Spleen (tissue), 11 donors: Measurements from ENCODE around the gene ADCK1. TPM values are rescaled to one million over a fixed set of nuclear protein-coding genes. Genes with fewer than 3 reads are reported as not detected.
A peak's percentile ranks its signal among the peaks of the same experiment; 100 is the strongest.

ENCODE experiments used
- DNase-seq: peaks from one replicate; pipeline ENCODE4 v3.0.0-alpha.2; 2020
- H3K27ac ChIP-seq, 8 donors: fragments of 200-600 bp; sonication (generic) in 7 of 8; 1 replicate in 4 of 8; 2 replicates in 4 of 8; pipeline versions ENCODE4 v1.5.0 to v1.8.0; 2016 to 2021; ENCODE audit warnings: inconsistent platforms in 4 of 8, mild to moderate bottlenecking in 4 of 8, moderate library complexity in 1 of 8
- H3K27me3 ChIP-seq, 7 donors: fragments of 200-600 bp; sonication (generic) in 6 of 7; replicated peaks in 1 of 7; 1 replicate in 4 of 7; 2 replicates in 3 of 7; pipeline versions ENCODE4 v1.5.0 to v1.8.0; 2016 to 2021; ENCODE audit warnings: inconsistent platforms in 3 of 7, mild to moderate bottlenecking in 1 of 7
- H3K36me3 ChIP-seq, 6 donors: fragments of 200-600 bp; sonication (generic) in 5 of 6; 1 replicate in 4 of 6; 2 replicates in 2 of 6; pipeline versions ENCODE4 v1.5.0 to v1.8.0; 2016 to 2021; ENCODE audit warnings: inconsistent platforms in 2 of 6
- H3K4me1 ChIP-seq, 6 donors: fragments of 200-600 bp; sonication (generic) in 5 of 6; 1 replicate in 3 of 6; 2 replicates in 3 of 6; pipeline versions ENCODE4 v1.5.0 to v1.8.0; 2016 to 2021; ENCODE audit warnings: inconsistent platforms in 3 of 6
- H3K4me3 ChIP-seq, 8 donors: fragments of 200-600 bp; sonication (generic) in 7 of 8; 1 replicate in 4 of 8; 2 replicates in 4 of 8; pipeline versions ENCODE4 v1.5.0 to v1.8.0; 2016 to 2021; ENCODE audit warnings: inconsistent platforms in 4 of 8, mild to moderate bottlenecking in 4 of 8, moderate library complexity in 2 of 8
- H3K9me3 ChIP-seq, 8 donors: fragments of 200-600 bp; sonication (generic) in 7 of 8; 1 replicate in 4 of 8; 2 replicates in 4 of 8; pipeline versions ENCODE4 v1.5.0 to v1.8.0; 2016 to 2021; ENCODE audit warnings: inconsistent platforms in 4 of 8
- CTCF ChIP-seq, 11 experiments: fragments of 200-600 bp in 7 of 11; fragments of 450-650 bp in 4 of 11; sonication (generic) in 4 of 11; IDR thresholded peaks in 8 of 11; conservative IDR thresholded peaks in 3 of 11; 1 replicate in 7 of 11; 2 replicates in 4 of 11; pipeline versions ENCODE4 v1.4.0 to v1.8.0; 2016 to 2021; ENCODE audit warnings: antibody characterized with exemption in 11 of 11, inconsistent platforms in 4 of 11, mild to moderate bottlenecking in 1 of 11
- POLR2A ChIP-seq, 3 donors: fragments of 450-650 bp; IDR thresholded peaks; one replicate each; pipeline ENCODE4 v1.5.1; 2017; ENCODE audit warnings: antibody characterized with exemption in 3 of 3, mild to moderate bottlenecking in 1 of 3
- POLR2AphosphoS5 ChIP-seq, 3 donors: sonication (generic); formaldehyde crosslinking; IDR thresholded peaks; one replicate each; pipeline ENCODE4 v1.5.1; 2017; ENCODE audit warnings: antibody characterized with exemption in 3 of 3
- WGBS, 5 donors: extraction: QIAGEN DNeasy Blood & Tissue Kit in 3 of 5; methylation state at CpG; one replicate each; pipeline versions ENCODE4 v1.1.5 to v1.1.7; 2013 to 2018; 5-methylcytosine and 5-hydroxymethylcytosine counted together
- intact Hi-C: fragments of 100-400 bp; cut with DNase I; formaldehyde crosslinking; loops from one replicate; pipeline ENCODE4 v1.15.0; 2023; ENCODE audit warnings: low total_unique reads
- polyA plus RNA-seq, 3 donors: library from polyadenylated mRNA; stranded (reverse); fragments of 200-250 nt; gene quantifications; one replicate each; pipeline ENCODE4 v1.2.1, GENCODE V29; 2013
- total RNA-seq, 7 donors: library from RNA; depleted of rRNA in 3 of 7; stranded (reverse); fragments of >200 nt in 3 of 7; fragmentation: NEBNext Ultra II Directional in 4 of 7; extraction: Animal tissue kit (Norgen Biotek cat#: 25700) in 4 of 7; gene quantifications; one replicate each; pipeline versions ENCODE4 v1.1.0 to v1.2.1, GENCODE V29; 2016 to 2021
- donor health status: healthy with polysubstance abuse.
- donor health status: DM: no; HTN: no; CAD: no; lungs with moderate emphysema.
- donor health status: DM: no; HTN: no; CAD: no.
- donor health status: Bipolar disorder and iron deficiency.
- donor health status: healthy.
- donor health status: DM: no; HTN: no; CAD: no.
- donor health status: DM: yes; HTN: yes; CAD: no.

The ADCK1 gene
- total and polyA plus RNA-seq, 10 donors: 5.0 to 14.0 (median 9.0) TPM

DNA sequence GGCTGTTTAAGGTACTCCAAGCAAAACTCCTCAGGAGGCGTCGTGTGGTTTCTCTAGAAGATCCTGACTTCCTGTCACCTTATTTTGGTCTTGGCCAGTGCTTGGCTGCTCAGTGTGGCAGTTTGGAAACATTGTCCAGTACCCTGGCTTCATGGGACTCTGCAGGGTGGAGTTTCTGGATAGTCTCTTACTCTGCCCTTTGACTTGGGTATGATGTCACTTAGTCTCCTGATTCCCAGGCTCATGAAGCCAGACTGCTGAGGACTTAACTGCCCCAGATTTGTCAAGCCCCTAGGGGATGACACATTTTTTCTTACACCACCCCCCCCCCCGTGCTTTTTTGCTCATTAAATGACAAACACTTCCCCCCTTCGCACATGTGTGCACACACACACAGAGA is 82.7 kb downstream of the ADCK1 start:
- no peaks in the 10 kb centered on the region for H3K9me3 ChIP-seq
- H3K36me3 ChIP-seq: peaks cover 0 to 14% (median 7%) of the 10 kb centered on the region in 6 donors
- 40 to 57% (median 45%) methylated on average over 4 of the region's 4 CpGs for WGBS, 5 donors
- H3K4me3 ChIP-seq: no peak overlapping the region
- intact Hi-C loops: no loop called here
- peak; percentile 34 for DNase-seq
- no peak overlapping the region for H3K27ac ChIP-seq
- TF ChIP-seq POLR2AphosphoS5 (IDR thresholded peaks at IDR 0.05) (no peak), CTCF (IDR thresholded peaks at IDR 0.05 in 8 of 11, conservative IDR thresholded peaks at IDR 0.05 in 3 of 11) (no peak), POLR2A (IDR thresholded peaks at IDR 0.05) (no peak)
- H3K27me3 ChIP-seq: no peaks in the 10 kb centered on the region
- H3K4me1 ChIP-seq: no peaks in the 10 kb centered on the region

GRCh38 chr14:77883131-77883846 is 83.4 kb downstream of the ADCK1 start:
- TF ChIP-seq POLR2AphosphoS5 (IDR thresholded peaks at IDR 0.05) (no peak), CTCF (IDR thresholded peaks at IDR 0.05 in 8 of 11, conservative IDR thresholded peaks at IDR 0.05 in 3 of 11) (no peak), POLR2A (IDR thresholded peaks at IDR 0.05) (no peak)
- H3K27me3 ChIP-seq: no peaks in the 10 kb centered on the region
- H3K36me3 ChIP-seq: peaks cover 0 to 21% (median 13%) of the 10 kb centered on the region in 6 donors
- 80 to 87% (median 86%) methylated on average over 7 of the region's 7 CpGs for WGBS, 5 donors
- H3K27ac ChIP-seq: no peak overlapping the region
- H3K4me1 ChIP-seq: no peaks in the 10 kb centered on the region
- no peak for DNase-seq
- intact Hi-C loops: no loop called here
- peaks cover 0 to 2% (median 0%) of the 10 kb centered on the region in 8 donors for H3K9me3 ChIP-seq
- H3K4me3 ChIP-seq: no peak overlapping the region

- Histone ChIP-seq H3K27me3 (no peaks in the 10 kb centered on the region), H3K36me3 (peaks cover 0 to 26% (median 15%) of the 10 kb centered on the region in 6 donors), H3K27ac (no peak overlapping the region), H3K9me3 (peaks cover 0 to 8% (median 0%) of the 10 kb centered on the region in 8 donors), H3K4me1 (no peaks in the 10 kb centered on the region), H3K4me3 (no peak overlapping the region)
- no peak for DNase-seq
- intact Hi-C loops: no loop called here
- TF ChIP-seq POLR2AphosphoS5 (IDR thresholded peaks at IDR 0.05): no peak
- no peak for TF ChIP-seq CTCF (IDR thresholded peaks at IDR 0.05 in 8 of 11, conservative IDR thresholded peaks at IDR 0.05 in 3 of 11)
- TF ChIP-seq POLR2A (IDR thresholded peaks at IDR 0.05): no peak
- WGBS, 5 donors: 60 to 76% (median 70%) methylated on average over 2 of the region's 2 CpGs
These were observed 83.9 kb downstream of the ADCK1 start for GRCh38 chr14:77883847-77884238.

DNA sequence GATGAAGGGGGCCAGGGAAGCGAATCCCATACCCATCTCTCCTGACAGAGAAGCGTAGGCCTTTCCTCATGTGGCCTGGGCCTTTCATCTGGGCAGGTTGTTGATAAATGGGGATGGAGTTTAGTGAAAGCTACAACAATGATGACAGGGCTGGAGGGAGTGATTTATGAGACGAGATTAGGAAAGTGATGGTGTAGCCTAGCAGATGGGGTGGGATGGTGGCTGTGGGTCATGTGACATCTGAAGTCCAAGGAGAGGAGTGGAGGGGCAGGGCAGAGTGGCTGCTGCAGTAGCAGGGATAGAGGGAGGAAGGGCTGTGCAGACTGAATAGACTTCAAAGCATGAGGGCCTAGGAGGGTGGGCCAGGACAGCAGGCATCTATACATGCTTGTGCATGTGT is 85.5 kb downstream of the ADCK1 start:
- TF ChIP-seq CTCF (IDR thresholded peaks at IDR 0.05 in 8 of 11, conservative IDR thresholded peaks at IDR 0.05 in 3 of 11) (no peak), POLR2A (IDR thresholded peaks at IDR 0.05) (no peak), POLR2AphosphoS5 (IDR thresholded peaks at IDR 0.05) (no peak)
- intact Hi-C loops: no loop called here
- peaks cover 0 to 40% (median 16%) of the 10 kb centered on the region in 6 donors for H3K36me3 ChIP-seq
- DNase-seq: no peak
- H3K27me3 ChIP-seq: no peaks in the 10 kb centered on the region
- WGBS, 5 donors: 87 to 100% (median 91%) methylated on average over 3 of the region's 3 CpGs
- H3K4me1 ChIP-seq: no peaks in the 10 kb centered on the region
- no peak overlapping the region for H3K4me3 ChIP-seq
- peaks cover 0 to 20% (median 6%) of the 10 kb centered on the region in 8 donors for H3K9me3 ChIP-seq
- H3K27ac ChIP-seq: no peak overlapping the region
